GM23338 (cell line): Measurements from ENCODE around the gene KLC1. TPM values are rescaled to one million over a fixed set of nuclear protein-coding genes. Genes with fewer than 3 reads are reported as not detected.

Source experiments
- ATAC-seq: fragments of 200-7000 bp; cut with Tn5 transposase; 3 replicates; pipeline ENCODE4 v1.9.1; 2020
- DNase-seq: peaks from one replicate; pipeline ENCODE4 v3.0.0-alpha.2; 2015; ENCODE audit warnings: low spot score
- H2AFZ ChIP-seq: fragments of 200-600 bp; sonication (generic); 2 replicates; pipeline ENCODE4 v1.8.0; 2016; ENCODE audit warnings: antibody characterized with exemption, mild to moderate bottlenecking, moderate library complexity
- H3F3A ChIP-seq: fragments of 200-600 bp; sonication (generic); replicated peaks from 2 replicates; pipeline ENCODE4 v1.8.0; 2017; ENCODE audit warnings: antibody characterized with exemption, mixed run types, low read depth
- H3K27ac ChIP-seq: fragments of 200-600 bp; sonication (generic); 2 replicates; pipeline ENCODE4 v1.6.1; 2016; ENCODE audit warnings: low read depth
- H3K27me3 ChIP-seq: fragments of 200-600 bp; sonication (generic); 2 replicates; pipeline ENCODE4 v1.8.0; 2016; ENCODE audit warnings: mild to moderate bottlenecking, mixed run types, moderate library complexity; ENCODE audit not compliant: insufficient read depth
- H3K36me3 ChIP-seq: fragments of 200-600 bp; sonication (generic); 2 replicates; pipeline ENCODE4 v1.8.0; 2016; ENCODE audit warnings: mild to moderate bottlenecking; ENCODE audit not compliant: insufficient read depth
- H3K4me1 ChIP-seq: fragments of 200-600 bp; sonication (generic); 2 replicates; pipeline ENCODE4 v1.8.0; 2016; ENCODE audit warnings: mild to moderate bottlenecking, moderate library complexity; ENCODE audit not compliant: insufficient read depth
- H3K4me2 ChIP-seq: fragments of 200-600 bp; sonication (generic); 2 replicates; pipeline ENCODE4 v1.7.1; 2017; ENCODE audit warnings: mixed run types
- H3K4me3 ChIP-seq: fragments of 200-600 bp; sonication (generic); 2 replicates; pipeline ENCODE4 v1.6.1; 2016; ENCODE audit warnings: mixed run types
- H3K79me2 ChIP-seq: fragments of 200-600 bp; sonication (generic); replicated peaks from 2 replicates; pipeline ENCODE4 v1.8.0; 2017; ENCODE audit warnings: mild to moderate bottlenecking; ENCODE audit not compliant: insufficient read depth
- H3K9me2 ChIP-seq: fragments of 200-600 bp; sonication (generic); 2 replicates; pipeline ENCODE4 v1.8.0; 2017; ENCODE audit not compliant: insufficient read depth
- H4K20me1 ChIP-seq: fragments of 200-600 bp; sonication (generic); replicated peaks from 2 replicates; pipeline ENCODE4 v1.8.0; 2017; ENCODE audit warnings: mild to moderate bottlenecking; ENCODE audit not compliant: insufficient read depth
- H3K27ac Mint-ChIP-seq: 2 replicates; pipeline ENCODE4 v1.8.0; 2020; ENCODE audit warnings: inconsistent platforms, mild to moderate bottlenecking, moderate library complexity, mixed read lengths
- H3K27me3 Mint-ChIP-seq: 3 replicates; pipeline ENCODE4 v1.8.0; 2022; ENCODE audit warnings: low read depth, mild to moderate bottlenecking, moderate library complexity, mixed read lengths, inconsistent platforms; ENCODE audit not compliant: insufficient read depth, poor library complexity
- H3K36me3 Mint-ChIP-seq: 3 replicates; pipeline ENCODE4 v1.8.0; 2021; ENCODE audit warnings: low read depth, mild to moderate bottlenecking, inconsistent platforms, moderate library complexity, mixed read lengths
- H3K4me1 Mint-ChIP-seq: 3 replicates; pipeline ENCODE4 v1.8.0; 2020; ENCODE audit warnings: mild to moderate bottlenecking, inconsistent platforms, mixed read lengths
- H3K4me3 Mint-ChIP-seq: 3 replicates; pipeline ENCODE4 v1.8.0; 2021; ENCODE audit warnings: moderate library complexity, mild to moderate bottlenecking, inconsistent platforms, mixed read lengths
- H3K9me3 Mint-ChIP-seq: 3 replicates; pipeline ENCODE4 v1.8.0; 2020; ENCODE audit warnings: moderate library complexity, mild to moderate bottlenecking, inconsistent platforms, mixed read lengths
- CREB1 ChIP-seq: fragments of 250-450 bp; sonication (Bioruptor Pico); IDR thresholded peaks from 2 replicates; pipeline ENCODE4 v1.5.0; 2020; ENCODE audit warnings: low read depth, mild to moderate bottlenecking, moderate library complexity
- CTCF ChIP-seq, 2 experiments: fragments of 200-600 bp in 1 of 2; sonication (generic) in 1 of 2; conservative IDR thresholded peaks; 2 replicates each; pipeline versions ENCODE4 v1.5.1 to v1.6.1; 2016 to 2017; ENCODE audit warnings: antibody characterized with exemption in 2 of 2, low read depth in 2 of 2, mild to moderate bottlenecking in 2 of 2, moderate library complexity in 1 of 2
- EZH2 ChIP-seq: fragments of 200-600 bp; sonication (generic); IDR thresholded peaks from one replicate; pipeline ENCODE4 v1.8.0; 2017; ENCODE audit warnings: antibody characterized with exemption, mild to moderate bottlenecking, low read depth; ENCODE audit not compliant: unreplicated experiment
- EZH2phosphoT487 ChIP-seq: fragments of 200-600 bp; sonication (generic); IDR thresholded peaks from one replicate; pipeline ENCODE4 v1.8.1; 2018; ENCODE audit warnings: antibody characterized with exemption; ENCODE audit not compliant: unreplicated experiment
- JUNB ChIP-seq: IDR thresholded peaks from one replicate; pipeline ENCODE4 v1.6.1; 2016; ENCODE audit warnings: antibody characterized with exemption; ENCODE audit not compliant: unreplicated experiment
- NANOG ChIP-seq: IDR thresholded peaks from 2 replicates; pipeline ENCODE4 v1.6.1; 2016; ENCODE audit warnings: antibody characterized with exemption, borderline replicate concordance
- POLR2AphosphoS5 ChIP-seq: IDR thresholded peaks from 2 replicates; pipeline ENCODE4 v1.6.1; 2016; ENCODE audit warnings: antibody characterized with exemption, low read depth
- STAT1 ChIP-seq: IDR thresholded peaks from one replicate; pipeline ENCODE4 v1.6.1; 2016; ENCODE audit warnings: antibody characterized with exemption; ENCODE audit not compliant: unreplicated experiment
- ZNF114 ChIP-seq: fragments of 250-450 bp; sonication (Bioruptor Pico); IDR thresholded peaks from 2 replicates; pipeline ENCODE4 v1.5.0; 2020; ENCODE audit warnings: mild to moderate bottlenecking, moderate library complexity
- ZNF331 ChIP-seq: fragments of 250-450 bp; sonication (Bioruptor Pico); IDR thresholded peaks from 2 replicates; pipeline ENCODE4 v1.5.0; 2020; ENCODE audit warnings: low read depth, mild to moderate bottlenecking, moderate library complexity
- polyA plus RNA-seq: library from polyadenylated mRNA; unstranded; fragments of >200 nt; fragmentation: Nextera tagmentation; extraction: Ambion mirVana; gene quantifications from 2 replicates; pipeline ENCODE4 v1.2.1, GENCODE V29; 2016
- total RNA-seq: library from RNA; depleted of rRNA; stranded (reverse); fragments of >200 nt; shearing (Covaris generic); gene quantifications from 2 replicates; pipeline ENCODE4 v1.2.3, GENCODE V29; 2014
- TF ChIP-seq, protein P1 (sequence below): IDR thresholded peaks from 2 replicates; pipeline ENCODE4 v1.6.1; 2016; ENCODE audit warnings: antibody characterized with exemption
- TF ChIP-seq, protein P2 (sequence below): IDR thresholded peaks from one replicate; pipeline ENCODE4 v1.6.1; 2018; ENCODE audit warnings: antibody characterized with exemption; ENCODE audit not compliant: unreplicated experiment
- TF ChIP-seq, protein P3 (sequence below): fragments of 250-450 bp; sonication (Bioruptor Pico); IDR thresholded peaks from 2 replicates; pipeline ENCODE4 v1.5.0; 2020; ENCODE audit warnings: mild to moderate bottlenecking, moderate library complexity

The KLC1 gene
- total and polyA plus RNA-seq, 2 experiments from 2014 or later: 165 to 308 TPM

DNA sequence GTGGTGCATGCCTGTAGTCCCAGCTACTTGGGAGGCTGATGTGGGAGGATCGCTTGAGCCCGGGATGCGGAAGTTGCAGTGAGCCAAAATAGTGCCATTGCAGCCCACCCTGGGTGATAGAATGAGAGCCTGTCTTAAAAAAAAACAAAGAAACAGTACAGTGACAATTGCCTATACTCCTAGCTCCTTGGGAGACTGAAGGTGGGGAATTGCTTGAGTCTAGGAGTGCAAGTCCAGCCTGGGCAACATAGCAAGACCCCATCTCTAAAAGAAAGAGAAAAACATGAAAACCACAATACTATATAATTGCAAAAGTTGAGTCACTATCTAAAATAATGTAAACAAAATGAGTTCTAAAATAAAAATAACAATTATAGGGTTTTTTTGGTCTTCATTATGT lies 20.0 kb downstream of the KLC1 start:
- Histone ChIP-seq H4K20me1 (peaks cover 55% of the 10 kb centered on the region), H3K36me3 (peaks cover 2% of the 10 kb centered on the region; the same call in 1 of the 2 replicates), H3F3A (0 out of 2 replicates have a peak, but pooled peaks cover 11% of the 10 kb centered on the region), H3K4me2 (no peak overlapping the region), H3K9me2 (no peaks in the 10 kb centered on the region), H3K4me3 (no peak overlapping the region), H3K4me1 (no peaks in the 10 kb centered on the region), H2AFZ (no peak overlapping the region), H3K79me2 (peaks cover 100% of the 10 kb centered on the region), H3K27me3 (no peaks in the 10 kb centered on the region), H3K27ac (no peak overlapping the region)
- Mint-ChIP-seq H3K27me3 (no peaks in the 10 kb centered on the region), H3K4me1 (peaks cover 3% of the 10 kb centered on the region; the same call in 1 of the 3 replicates), H3K27ac (no peak overlapping the region), H3K4me3 (no peak overlapping the region), H3K9me3 (no peaks in the 10 kb centered on the region), H3K36me3 (peaks cover 3% of the 10 kb centered on the region; the same call in 2 of the 3 replicates)
- no peak for ATAC-seq
- DNase-seq: no peak
- TF ChIP-seq STAT1: no peak
- no peak for TF ChIP-seq CREB1 (CRISPR knock-in tag)
- TF ChIP-seq, protein P1, sequence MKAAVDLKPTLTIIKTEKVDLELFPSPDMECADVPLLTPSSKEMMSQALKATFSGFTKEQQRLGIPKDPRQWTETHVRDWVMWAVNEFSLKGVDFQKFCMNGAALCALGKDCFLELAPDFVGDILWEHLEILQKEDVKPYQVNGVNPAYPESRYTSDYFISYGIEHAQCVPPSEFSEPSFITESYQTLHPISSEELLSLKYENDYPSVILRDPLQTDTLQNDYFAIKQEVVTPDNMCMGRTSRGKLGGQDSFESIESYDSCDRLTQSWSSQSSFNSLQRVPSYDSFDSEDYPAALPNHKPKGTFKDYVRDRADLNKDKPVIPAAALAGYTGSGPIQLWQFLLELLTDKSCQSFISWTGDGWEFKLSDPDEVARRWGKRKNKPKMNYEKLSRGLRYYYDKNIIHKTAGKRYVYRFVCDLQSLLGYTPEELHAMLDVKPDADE: no peak
- TF ChIP-seq EZH2: no peak
- no peak for TF ChIP-seq ZNF331 (CRISPR knock-in tag)
- TF ChIP-seq JUNB: no peak
- no peak for TF ChIP-seq EZH2phosphoT487
- TF ChIP-seq, protein P2, sequence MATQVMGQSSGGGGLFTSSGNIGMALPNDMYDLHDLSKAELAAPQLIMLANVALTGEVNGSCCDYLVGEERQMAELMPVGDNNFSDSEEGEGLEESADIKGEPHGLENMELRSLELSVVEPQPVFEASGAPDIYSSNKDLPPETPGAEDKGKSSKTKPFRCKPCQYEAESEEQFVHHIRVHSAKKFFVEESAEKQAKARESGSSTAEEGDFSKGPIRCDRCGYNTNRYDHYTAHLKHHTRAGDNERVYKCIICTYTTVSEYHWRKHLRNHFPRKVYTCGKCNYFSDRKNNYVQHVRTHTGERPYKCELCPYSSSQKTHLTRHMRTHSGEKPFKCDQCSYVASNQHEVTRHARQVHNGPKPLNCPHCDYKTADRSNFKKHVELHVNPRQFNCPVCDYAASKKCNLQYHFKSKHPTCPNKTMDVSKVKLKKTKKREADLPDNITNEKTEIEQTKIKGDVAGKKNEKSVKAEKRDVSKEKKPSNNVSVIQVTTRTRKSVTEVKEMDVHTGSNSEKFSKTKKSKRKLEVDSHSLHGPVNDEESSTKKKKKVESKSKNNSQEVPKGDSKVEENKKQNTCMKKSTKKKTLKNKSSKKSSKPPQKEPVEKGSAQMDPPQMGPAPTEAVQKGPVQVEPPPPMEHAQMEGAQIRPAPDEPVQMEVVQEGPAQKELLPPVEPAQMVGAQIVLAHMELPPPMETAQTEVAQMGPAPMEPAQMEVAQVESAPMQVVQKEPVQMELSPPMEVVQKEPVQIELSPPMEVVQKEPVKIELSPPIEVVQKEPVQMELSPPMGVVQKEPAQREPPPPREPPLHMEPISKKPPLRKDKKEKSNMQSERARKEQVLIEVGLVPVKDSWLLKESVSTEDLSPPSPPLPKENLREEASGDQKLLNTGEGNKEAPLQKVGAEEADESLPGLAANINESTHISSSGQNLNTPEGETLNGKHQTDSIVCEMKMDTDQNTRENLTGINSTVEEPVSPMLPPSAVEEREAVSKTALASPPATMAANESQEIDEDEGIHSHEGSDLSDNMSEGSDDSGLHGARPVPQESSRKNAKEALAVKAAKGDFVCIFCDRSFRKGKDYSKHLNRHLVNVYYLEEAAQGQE: no peak
- TF ChIP-seq CTCF (conservative IDR thresholded peaks at IDR 0.05; ENCODE audit: low read depth in 2 of 2): no peak
- no peak for TF ChIP-seq NANOG
- TF ChIP-seq, protein P3, sequence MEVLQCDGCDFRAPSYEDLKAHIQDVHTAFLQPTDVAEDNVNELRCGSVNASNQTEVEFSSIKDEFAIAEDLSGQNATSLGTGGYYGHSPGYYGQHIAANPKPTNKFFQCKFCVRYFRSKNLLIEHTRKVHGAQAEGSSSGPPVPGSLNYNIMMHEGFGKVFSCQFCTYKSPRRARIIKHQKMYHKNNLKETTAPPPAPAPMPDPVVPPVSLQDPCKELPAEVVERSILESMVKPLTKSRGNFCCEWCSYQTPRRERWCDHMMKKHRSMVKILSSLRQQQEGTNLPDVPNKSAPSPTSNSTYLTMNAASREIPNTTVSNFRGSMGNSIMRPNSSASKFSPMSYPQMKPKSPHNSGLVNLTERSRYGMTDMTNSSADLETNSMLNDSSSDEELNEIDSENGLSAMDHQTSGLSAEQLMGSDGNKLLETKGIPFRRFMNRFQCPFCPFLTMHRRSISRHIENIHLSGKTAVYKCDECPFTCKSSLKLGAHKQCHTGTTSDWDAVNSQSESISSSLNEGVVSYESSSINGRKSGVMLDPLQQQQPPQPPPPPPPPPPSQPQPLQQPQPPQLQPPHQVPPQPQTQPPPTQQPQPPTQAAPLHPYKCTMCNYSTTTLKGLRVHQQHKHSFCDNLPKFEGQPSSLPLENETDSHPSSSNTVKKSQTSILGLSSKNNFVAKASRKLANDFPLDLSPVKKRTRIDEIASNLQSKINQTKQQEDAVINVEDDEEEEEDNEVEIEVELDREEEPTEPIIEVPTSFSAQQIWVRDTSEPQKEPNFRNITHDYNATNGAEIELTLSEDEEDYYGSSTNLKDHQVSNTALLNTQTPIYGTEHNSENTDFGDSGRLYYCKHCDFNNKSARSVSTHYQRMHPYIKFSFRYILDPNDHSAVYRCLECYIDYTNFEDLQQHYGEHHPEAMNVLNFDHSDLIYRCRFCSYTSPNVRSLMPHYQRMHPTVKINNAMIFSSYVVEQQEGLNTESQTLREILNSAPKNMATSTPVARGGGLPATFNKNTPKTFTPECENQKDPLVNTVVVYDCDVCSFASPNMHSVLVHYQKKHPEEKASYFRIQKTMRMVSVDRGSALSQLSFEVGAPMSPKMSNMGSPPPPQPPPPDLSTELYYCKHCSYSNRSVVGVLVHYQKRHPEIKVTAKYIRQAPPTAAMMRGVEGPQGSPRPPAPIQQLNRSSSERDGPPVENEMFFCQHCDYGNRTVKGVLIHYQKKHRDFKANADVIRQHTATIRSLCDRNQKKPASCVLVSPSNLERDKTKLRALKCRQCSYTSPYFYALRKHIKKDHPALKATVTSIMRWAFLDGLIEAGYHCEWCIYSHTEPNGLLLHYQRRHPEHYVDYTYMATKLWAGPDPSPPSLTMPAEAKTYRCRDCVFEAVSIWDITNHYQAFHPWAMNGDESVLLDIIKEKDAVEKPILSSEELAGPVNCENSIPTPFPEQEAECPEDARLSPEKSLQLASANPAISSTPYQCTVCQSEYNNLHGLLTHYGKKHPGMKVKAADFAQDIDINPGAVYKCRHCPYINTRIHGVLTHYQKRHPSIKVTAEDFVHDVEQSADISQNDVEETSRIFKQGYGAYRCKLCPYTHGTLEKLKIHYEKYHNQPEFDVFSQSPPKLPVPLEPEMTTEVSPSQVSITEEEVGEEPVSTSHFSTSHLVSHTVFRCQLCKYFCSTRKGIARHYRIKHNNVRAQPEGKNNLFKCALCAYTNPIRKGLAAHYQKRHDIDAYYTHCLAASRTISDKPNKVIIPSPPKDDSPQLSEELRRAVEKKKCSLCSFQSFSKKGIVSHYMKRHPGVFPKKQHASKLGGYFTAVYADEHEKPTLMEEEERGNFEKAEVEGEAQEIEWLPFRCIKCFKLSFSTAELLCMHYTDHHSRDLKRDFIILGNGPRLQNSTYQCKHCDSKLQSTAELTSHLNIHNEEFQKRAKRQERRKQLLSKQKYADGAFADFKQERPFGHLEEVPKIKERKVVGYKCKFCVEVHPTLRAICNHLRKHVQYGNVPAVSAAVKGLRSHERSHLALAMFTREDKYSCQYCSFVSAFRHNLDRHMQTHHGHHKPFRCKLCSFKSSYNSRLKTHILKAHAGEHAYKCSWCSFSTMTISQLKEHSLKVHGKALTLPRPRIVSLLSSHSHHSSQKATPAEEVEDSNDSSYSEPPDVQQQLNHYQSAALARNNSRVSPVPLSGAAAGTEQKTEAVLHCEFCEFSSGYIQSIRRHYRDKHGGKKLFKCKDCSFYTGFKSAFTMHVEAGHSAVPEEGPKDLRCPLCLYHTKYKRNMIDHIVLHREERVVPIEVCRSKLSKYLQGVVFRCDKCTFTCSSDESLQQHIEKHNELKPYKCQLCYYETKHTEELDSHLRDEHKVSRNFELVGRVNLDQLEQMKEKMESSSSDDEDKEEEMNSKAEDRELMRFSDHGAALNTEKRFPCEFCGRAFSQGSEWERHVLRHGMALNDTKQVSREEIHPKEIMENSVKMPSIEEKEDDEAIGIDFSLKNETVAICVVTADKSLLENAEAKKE (CRISPR knock-in tag): no peak
- no peak for TF ChIP-seq ZNF114 (CRISPR knock-in tag)
- no peak for TF ChIP-seq POLR2AphosphoS5
